HG03439 (cell line): ENCODE measurements around the gene COX10.
"Not testable (repeated sequence)": the region's sequence is repeated elsewhere in the genome, so short reads cannot be mapped to it uniquely, and the experiment has no call there.

Experiments
- ATAC-seq: cut with Tn5 transposase; IDR thresholded peaks from one replicate; pipeline ENCODE4 v1.9.1; 2021; ENCODE audit warnings: mild to moderate bottlenecking, moderate library complexity; ENCODE audit not compliant: unreplicated experiment

COX10 gene

GRCh38 chr17:14239271-14239670 is 170.0 kb downstream of the COX10 start:
- ATAC-seq = not testable (repeated sequence)

- ATAC-seq = no peak
Observed at GRCh38 chr17:14245002-14245401, 175.7 kb downstream of the COX10 start.

- no peak for ATAC-seq
Observed at GRCh38 chr17:14245629-14246028, 176.3 kb downstream of the COX10 start.
